Left kidney (tissue), 2 donors: ENCODE results near the gene LRP11. TPM values are rescaled to one million over a fixed set of nuclear protein-coding genes. Genes with fewer than 3 reads are reported as not detected.
"Not testable (repeated sequence)": the region's sequence is repeated elsewhere in the genome, so short reads cannot be mapped to it uniquely, and the experiment has no call there.

Source experiments
- DNase-seq: peaks from one replicate; pipeline ENCODE4 v3.0.0-alpha.2; 2013
- polyA plus RNA-seq: library from polyadenylated mRNA; unstranded; fragments of 120-200 nt; gene quantifications from one replicate; pipeline ENCODE4 v1.2.1, GENCODE V29; 2013; ENCODE audit not compliant: insufficient read length

Gene LRP11
- polyA plus RNA-seq, 1 donor = 40.4 TPM

DNA sequence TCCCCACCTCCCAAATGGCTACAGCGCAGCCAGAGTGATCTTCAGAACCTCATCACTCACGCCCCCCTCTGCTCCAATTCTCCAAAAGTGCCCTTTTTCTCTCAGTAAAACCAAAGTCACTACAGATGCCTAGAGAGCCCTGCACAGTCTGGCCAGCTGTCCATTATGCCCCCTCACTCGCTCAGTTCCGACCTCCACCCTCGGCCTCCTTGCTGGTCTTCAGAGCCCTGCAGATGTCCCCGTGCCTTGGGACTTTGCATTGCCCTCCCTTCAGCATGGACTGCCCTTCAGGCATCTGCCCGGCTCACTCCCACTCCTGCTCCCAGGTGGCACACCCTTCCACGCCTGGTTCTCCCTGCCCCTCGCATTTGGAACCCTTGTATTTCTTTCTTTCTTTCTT lies 34.8 kb upstream of the LRP11 start:
- no peak for DNase-seq

DNA sequence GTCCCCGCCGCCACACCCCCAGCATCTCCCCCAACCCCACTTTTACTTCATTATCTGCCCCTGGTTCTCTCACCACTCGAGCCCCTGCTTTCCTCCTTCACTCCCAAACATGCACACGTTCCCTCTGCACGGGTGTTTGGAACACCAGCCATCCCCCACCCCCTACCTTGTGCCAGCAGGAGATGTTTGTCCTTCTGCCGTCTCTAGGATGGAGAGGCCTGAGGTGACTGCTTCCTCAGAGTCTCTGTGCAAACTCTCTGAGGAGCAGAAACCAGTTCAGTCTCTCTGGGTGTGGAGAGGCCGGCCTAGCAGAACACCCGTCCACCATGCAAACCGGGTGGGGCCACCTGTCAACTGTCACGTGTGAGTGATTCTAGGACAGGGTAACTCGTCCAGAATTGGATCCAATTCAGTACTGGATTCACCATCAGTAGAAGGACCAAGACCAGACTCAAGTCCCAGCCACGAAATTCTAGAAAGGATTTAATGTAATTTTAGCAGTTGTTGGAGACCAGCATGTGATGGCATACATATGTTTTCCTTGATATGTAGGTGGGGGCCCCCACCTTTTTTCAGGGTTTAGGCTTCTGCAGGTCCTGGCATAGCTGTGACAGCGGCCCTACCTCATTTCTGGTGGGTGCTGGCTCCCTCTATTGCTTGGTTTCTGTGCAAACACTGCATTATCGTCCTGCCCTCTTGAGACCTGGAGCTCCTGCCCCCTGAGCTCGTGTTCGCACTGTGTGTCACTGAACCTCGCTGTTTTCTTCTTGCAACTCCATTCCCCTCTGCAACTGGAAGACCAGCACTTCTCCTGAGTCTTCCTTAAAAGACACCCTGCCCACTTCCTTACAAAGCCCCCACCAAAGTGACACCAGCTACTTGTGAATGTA lies 33.9 kb upstream of the LRP11 start, which contains the start of gene RAET1E:
RAET1E (minus strand) TSS at position 259 of the 890 bp plus-strand sequence. CDS start 7,212 bp downstream, outside the sequence.
- DNase-seq = no peak

DNA sequence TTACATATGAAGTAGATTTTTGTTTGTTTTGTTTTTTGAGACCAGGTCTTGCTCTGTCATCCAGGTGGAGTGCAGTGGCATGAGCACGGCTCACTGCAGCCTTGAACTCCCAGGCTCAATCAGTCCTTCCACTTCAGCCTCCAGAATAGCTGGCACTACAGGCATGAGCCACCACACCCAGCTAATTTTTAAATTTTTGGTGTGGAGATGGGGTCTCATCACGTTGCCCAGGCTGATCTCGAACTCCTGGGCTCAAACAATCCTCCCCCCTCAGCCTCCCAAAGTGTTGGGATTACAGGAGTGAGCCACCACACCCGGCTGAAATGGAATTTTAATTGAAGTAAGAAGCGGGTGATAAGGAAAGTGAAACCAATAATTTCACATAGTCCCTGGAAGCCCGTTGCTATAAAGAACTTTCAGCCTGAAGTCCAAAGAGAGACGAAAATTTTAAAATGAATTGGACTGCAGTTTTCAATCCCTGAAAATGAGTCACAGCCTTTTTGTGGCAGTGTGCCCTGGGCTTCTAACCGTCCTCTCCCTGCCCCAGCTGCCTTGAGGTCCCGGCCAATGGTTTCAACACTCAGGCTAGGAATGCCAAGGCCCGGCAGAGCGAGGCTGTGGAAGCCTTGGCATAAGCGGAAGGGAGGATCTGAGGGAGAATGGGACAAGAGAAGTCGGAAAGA lies 33.0 kb upstream of the LRP11 start:
- DNase-seq = no peak

DNA sequence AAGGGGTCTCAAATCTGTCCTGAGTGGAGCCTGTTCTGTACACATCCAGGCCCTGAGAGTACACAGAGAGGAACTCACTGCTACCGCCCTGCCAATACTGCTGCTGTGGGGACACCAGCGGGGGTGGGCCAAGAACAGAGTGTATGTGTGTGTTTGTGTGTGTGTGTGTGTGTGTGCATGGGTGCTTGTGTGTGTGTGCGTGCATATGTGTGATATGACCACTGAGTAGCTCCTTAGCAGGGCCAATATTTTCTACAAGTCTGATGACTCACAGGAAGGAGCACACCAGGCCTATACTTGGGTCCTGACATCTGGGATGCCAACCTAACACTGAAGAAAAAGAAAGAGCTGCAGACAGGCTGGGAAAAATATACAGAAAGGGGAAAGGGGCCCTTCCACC lies 32.3 kb upstream of the LRP11 start:
- DNase-seq = no peak

DNA sequence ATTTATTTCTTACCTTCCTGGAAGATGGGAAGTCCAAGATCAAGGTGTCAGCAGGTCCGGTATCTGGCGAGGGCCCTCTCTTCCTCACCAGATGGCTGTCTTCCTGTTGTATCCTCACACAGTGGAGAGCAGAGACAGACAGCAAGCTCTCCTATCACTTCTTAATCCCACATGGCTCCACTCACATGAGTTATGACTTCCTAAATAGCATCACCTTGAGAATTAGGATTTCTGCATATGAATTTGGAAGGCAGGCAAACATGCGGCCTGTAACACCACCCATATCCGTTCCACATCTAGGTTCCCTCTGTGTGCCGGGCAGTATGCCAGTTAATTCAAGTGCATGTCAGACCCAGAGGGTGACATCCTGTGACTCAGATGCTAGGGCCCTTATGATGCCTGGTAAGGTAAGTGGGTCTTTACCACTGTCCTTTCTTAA lies 31.7 kb upstream of the LRP11 start:
- no peak for DNase-seq

DNA sequence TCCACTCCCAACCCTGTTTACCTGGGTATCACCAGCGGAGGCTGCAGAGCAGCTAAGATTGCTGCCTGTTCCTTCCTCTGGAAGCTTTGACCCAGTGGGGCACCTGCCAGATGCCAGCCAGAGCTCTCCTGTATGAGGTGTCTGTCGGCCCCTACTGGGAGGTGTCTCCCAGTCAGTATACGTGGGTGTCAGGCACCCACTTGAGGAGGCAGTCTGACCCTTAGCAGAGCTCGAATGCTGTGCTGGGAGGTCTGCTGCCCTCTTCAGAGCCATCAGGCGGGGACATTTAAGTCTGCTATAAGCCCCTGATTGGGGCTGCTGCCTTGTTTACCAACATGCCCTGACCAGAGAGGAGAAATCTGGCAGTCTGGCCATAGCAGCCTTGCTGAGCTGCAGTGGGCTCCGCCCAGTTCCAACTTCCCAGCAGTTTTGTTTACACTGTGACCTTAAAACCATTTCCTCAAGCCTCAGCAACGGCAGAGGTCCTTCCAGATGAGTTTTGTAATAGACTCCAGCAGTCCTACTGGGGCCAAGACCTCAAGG lies 31.0 kb upstream of the LRP11 start:
- no peak for DNase-seq

DNA sequence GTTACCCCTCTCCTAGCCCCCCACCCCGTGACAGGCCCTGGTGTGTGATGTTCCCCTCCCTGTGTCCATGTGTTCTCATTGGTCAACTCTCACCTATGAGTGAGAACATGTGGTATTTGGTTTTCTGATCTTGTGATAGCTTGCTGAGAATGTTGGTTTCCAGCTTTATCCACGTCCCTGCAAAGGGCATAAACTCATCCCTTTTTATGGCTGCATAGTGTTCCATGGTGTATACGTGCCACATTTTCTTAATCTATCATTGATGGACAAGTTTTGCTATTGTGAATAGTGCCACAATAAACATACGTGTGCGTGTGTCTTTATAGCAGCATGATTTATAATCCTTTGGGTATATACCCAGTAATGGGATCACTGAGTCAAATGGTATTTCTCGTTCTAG lies 27.7 kb upstream of the LRP11 start:
- not testable (repeated sequence) for DNase-seq

DNA sequence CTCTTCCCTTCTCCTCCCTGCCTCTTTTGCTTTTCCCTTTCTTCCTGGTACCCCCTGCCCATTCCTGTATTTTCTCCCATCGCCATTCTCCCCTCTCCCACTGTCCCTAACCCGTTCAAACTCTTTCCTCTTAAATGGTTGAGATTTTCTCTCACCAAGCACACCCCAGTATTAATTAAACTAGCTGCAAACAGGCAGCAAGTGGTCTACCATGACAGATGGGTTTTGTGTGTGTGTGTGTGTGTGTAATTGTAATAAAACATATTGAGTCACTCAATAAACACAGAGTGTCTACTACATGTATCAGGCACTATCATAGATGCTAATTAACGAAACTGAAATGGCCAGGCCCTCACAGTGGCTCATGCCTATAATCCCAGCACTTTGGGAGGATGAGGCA lies 27.1 kb upstream of the LRP11 start:
- DNase-seq = no peak

DNA sequence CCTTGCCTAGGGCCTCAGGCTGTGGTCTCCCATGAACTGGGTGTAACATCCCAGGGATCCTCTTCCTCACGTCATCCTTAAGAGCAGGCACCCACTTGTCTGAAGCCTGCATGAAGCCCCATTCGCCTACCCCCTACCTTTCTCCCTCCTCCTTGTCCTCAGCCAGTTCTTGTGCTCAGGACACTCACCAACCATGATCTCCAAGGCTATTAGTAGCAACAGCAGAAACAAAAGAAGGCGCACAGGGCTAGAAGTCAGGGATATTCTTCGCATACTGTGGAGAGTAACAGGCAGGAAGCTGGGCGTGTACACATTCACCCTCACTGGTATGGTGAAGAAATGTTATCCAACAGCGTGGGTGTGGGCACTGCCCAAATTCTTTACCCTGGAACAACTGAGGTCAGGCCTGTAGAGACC lies 26.5 kb upstream of the LRP11 start:
- DNase-seq = no peak

DNA sequence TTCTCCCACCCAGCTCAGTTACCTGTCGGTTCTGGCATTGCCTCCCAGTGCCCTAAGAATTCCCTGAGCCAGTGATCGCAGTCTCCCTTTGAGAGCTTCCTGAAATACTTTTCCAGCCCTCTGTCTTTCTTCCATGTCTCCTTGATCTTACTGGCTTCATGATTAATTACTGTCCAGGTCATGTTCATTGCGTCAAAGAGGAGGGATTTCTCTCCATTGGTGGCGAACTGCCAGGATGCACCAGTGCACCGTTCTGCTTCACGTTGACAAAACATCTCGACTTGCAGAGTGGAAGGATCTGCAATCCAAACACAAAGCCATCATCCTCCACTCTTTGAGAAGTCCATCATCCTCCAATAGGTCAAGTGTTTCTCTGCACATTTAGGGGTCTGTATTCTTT lies 25.2 kb upstream of the LRP11 start:
- DNase-seq = peak; percentile 26

DNA sequence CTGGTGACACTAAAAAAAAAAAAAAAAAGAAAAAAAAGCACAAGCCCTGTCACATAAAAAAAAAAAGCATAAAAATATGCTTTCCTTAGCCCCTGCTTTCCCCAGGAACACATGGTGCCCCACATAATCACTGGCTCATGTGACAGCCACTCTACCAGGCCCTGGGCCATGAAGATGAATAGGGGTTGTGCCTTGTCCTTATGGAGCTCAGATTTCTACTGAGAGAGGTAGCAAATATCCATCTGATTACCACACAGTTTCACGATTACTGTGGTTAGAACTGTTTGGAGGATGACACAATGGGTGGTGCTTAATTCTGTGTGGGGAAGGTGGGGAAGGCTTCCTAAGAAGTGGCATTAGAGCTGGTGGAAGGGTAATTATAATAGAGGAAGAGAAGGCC lies 24.5 kb upstream of the LRP11 start:
- no peak for DNase-seq

DNA sequence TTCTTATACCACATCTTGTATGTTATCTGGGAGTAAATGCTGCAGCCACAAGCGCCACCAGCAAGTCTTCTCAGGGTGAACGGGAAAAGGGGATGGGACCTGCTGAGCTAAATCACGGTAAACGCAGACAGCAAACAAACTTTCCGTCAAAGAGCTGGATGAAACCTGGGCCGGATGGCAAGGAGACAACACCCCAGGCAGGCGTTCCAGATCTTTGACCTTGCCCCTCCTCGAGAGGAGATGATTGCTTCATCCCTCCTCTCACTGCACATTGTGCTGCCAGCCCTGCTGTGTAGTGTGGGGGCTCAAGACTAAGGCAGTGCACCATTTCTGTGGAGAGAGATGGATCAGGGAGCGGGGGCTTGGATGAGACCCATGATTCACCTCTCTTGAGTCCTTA lies 23.9 kb upstream of the LRP11 start:
- no peak for DNase-seq

DNA sequence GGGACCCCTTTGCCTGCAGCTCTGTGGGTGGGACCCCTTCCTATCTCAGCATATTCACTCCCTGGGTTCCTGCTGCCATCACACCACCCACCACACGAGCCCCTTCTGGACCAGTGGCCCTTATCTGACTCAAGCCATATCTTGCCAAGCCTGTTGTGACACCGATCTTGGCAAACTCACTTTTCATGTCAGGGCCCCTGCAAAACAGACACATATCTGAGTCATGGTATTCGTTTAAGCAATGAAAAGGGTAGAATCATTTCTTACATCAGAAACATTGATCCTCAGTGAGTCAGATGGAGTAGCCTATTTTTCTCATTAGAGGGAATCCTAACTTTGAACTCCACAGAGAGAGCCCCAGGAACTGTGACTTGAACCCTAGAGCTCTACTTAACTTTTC lies 23.2 kb upstream of the LRP11 start:
- no peak for DNase-seq

DNA sequence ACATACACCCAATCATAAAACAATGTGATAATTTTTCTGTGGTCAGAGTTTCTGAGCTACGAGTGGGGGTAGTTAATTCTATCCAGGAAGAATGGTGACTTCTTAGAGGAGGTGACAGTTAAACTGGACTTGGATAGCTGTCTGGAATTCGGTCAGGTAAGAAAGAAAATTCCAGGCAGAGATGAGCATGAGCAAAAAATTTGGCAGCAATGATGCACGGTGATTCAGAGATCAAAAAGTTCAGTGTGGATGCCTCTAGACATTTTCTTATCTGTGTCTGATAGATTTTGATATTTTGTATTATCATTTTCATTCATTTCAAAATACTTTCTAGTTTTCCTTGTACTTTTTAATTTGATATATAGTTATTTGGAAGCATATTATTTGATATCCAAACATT lies 21.7 kb upstream of the LRP11 start:
- no peak for DNase-seq

DNA sequence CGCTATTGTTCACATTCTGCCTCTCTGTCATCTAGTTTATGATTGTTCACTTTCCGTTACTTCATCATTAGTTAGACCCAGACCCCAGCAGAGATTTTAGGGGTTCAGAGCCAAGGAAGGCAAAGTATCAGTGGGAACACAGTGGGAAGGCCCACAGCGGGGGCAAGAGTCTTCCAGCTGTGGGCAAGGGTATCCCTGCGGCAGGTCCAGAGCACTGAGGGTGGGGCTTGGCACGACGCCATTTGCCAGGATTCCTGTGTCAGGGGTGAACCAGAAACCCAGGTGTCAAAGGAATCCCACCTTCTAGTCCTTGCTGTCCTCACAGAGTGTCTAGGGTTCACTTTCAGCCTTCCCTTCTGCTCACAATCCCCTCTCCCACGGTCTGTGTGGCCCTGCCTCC lies 20.5 kb upstream of the LRP11 start:
- DNase-seq = no peak

DNA sequence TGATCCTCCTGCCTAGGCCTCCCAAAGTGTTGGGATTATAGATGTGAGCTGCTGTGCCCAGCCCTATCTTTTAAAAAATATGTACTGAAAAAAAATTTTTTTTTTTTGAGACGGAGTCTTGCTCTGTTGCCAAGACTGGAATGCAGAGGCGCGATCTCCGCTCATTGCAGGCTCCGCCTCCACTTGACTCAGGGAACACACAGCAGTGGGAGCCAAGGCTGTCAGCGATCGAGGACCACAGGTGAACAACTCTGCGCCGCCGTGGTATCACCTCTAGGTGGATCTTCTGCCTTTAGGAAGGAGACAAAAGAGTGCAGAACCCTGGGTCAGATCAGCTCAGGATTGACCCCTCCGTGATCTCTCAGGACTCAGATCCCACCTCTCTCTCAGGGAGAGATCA lies 20.1 kb upstream of the LRP11 start:
- no peak for DNase-seq

DNA sequence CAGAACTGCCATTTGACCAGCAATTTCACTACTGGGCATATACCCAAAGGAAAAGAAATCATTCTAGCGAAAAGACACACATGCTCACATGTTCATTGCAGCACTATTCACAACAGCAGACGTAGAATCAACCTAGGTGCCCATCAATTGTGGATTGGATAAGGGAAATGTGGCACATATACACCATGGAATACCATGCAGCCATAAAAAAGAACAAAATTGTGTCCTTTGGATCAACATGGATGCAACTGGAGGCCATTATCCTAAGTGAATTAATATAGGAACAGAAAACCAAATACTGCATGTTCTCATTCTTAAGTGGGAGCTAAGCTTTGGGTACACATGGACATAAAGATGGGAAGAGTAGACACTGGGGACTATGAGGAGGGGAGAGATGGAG lies 17.7 kb upstream of the LRP11 start:
- no peak for DNase-seq

DNA sequence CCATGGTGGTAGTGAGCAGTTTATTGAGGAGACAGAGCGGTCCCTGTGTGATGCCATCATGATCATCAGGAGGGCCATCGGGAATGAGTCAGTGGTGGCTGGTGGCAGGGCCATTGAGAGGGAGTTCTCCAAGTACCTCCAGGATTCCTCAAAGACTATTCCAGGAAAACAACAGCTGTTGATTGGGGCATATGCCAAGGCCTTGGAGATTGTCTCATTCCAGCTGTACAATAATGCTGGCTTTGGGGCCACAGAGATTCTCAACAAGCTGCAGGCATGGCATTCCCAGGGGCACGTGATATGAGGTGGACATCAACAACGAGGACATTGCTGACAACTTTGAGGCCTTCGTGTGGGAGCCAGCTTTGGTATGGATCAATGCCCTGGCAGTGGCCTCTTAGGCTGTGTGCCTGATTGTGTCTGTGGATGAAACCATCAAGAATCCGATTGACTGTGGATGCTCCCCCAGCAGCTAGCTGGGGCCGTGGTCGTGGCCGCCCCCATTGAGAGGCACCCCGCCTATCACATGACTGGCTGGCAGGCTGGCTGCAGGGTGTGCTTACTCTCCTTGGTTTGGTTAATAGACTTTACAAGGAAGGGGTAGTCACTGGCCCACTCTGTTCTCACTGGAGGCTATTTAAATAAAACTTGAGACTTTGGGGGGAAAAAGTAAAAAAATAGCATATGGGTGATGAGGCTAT lies 17.1 kb upstream of the LRP11 start:
- no peak for DNase-seq

DNA sequence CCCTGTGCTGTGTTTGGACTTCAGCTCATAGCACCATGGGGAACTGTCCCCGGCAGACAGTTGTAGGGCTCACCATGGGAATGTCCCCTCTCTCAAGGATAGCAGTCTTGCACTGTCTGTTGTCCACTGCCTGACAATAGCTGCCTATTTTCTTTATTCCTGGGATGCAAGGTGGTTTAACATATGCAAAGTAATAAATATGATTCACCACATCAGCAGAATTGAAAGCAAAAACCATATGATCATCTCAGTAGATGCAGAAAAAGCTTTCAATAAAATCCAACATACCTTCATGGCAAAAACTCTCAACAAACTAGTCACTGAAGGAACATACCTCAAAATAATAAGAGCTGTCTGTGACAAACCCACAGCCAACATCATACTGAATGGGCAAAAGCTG lies 13.5 kb upstream of the LRP11 start:
- DNase-seq = no peak

DNA sequence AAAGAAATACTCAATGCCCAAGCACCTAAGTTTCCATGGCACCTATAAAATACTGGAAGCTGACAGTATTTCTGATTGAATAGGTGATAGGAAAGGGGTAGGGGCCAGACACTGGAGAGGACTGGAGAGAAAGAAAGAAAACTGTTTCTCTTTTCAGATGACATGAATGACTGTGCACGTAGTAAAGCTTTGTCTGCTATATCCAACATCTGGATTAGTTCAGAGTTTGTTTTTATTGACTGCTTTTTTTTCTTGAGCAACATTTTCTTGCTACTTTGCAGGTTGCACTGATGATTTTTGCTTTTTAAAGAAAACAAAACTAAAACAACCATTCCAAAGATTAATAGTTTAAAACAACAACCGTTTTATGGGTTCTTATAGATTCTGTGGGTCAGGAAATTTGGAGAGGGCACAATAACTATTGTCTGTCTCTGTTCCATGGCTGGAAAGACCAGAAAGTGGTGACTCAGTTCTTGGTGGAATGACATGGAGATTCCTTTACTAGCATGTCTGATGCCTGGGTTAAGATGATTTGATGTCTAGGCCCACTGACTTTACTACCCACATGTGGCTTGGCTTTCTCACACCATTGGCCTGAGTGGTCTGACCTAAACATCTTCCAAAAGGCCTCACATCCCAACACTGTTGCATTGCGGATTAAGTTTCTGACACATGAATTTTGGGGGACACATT lies 12.2 kb upstream of the LRP11 start:
- DNase-seq = no peak

DNA sequence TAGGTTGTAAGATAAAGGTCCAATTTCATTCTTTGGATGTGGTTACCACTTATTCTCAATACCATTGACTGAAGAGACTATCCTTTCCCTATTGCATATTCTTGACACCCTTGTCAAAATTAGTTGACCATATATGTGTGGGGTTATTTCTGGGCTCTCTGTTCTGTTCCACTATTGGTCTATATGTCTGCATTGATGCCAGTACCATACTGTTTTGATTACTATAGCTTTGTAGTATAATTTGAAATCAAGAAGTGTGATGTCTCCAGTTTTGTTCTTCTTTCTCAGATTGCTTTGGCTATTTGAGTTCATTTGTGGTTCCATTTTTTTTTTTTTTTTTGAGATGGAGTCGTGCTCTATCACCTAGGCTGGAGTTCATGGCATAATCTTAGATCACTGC lies 8.1 kb upstream of the LRP11 start:
- DNase-seq = no peak

DNA sequence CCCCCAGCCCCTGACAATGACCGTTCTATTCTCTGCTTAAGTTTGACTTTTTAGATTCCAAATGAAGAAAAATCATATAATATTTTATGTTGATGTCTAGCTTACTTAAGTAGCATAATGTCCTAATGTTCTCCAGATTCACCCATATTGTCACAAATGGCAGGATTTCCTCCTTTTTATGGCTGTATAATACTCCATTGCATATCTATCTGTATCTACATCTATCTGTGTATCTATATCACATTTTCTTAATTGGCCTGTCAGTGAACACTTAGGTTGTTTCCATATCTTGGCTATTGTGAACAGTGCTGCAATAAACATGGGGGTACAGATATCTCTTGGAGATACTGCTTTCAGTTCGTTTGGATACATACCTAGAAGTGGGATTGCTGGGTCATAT lies 7.0 kb upstream of the LRP11 start:
- DNase-seq = no peak
